Endothelial cell of umbilical vein (primary cell): Measurements from ENCODE around the gene TXNRD3.

Experiments used
- MYC ChIP-seq: IDR thresholded peaks from one replicate; pipeline ENCODE4 v1.6.1; 2011; ENCODE audit warnings: mild to moderate bottlenecking, low read depth, low read length
- POLR2A ChIP-seq: IDR thresholded peaks from 2 replicates; pipeline ENCODE4 v1.6.1; 2012; ENCODE audit warnings: low read depth, mild to moderate bottlenecking, control low read depth, low read length
- POLR2AphosphoS5 ChIP-seq: IDR thresholded peaks from 2 replicates; pipeline ENCODE4 v1.6.1; 2012; ENCODE audit warnings: low read depth, mild to moderate bottlenecking, control low read depth, low read length, moderate library complexity; ENCODE audit not compliant: insufficient read depth
- TF ChIP-seq, protein P1 (sequence below), 2 donors: IDR thresholded peaks; 1 replicate in 1 of 2; 2 replicates in 1 of 2; pipeline ENCODE4 v1.5.1; 2011; ENCODE audit warnings: low read length in 2 of 2, mild to moderate bottlenecking in 2 of 2, moderate library complexity in 2 of 2, control low read depth in 1 of 2, inconsistent platforms in 1 of 2, low read depth in 1 of 2; ENCODE audit not compliant: insufficient read depth in 1 of 2; ENCODE audit errors: extremely low read depth in 1 of 2
- TF ChIP-seq, protein P2 (sequence below): IDR thresholded peaks from 2 replicates; pipeline ENCODE4 v1.6.1; 2011; ENCODE audit not compliant: insufficient read depth, insufficient read length

DNA sequence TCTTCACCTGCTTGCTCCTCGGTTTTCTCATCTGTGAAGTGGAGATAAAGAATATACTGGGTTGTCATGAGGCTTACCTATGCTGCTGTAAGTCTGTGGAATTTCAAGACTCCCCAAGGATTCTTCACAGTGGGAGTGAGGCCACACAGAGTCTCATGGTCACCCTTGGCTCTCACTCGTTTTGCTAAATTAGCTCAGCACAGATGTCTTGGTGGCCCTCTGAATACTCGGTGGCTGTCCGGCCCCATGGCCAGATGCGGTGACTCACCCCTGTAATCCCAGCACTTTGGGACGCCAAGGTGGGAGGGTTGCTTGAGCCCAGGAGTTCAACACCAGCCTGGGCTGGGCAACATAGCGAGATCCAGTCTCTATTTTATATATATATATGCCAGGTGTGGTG is 44.1 kb upstream of the TXNRD3 start:
- TF ChIP-seq POLR2AphosphoS5 (no peak), POLR2A (no peak), MYC (no peak)
- TF ChIP-seq, protein P1, sequence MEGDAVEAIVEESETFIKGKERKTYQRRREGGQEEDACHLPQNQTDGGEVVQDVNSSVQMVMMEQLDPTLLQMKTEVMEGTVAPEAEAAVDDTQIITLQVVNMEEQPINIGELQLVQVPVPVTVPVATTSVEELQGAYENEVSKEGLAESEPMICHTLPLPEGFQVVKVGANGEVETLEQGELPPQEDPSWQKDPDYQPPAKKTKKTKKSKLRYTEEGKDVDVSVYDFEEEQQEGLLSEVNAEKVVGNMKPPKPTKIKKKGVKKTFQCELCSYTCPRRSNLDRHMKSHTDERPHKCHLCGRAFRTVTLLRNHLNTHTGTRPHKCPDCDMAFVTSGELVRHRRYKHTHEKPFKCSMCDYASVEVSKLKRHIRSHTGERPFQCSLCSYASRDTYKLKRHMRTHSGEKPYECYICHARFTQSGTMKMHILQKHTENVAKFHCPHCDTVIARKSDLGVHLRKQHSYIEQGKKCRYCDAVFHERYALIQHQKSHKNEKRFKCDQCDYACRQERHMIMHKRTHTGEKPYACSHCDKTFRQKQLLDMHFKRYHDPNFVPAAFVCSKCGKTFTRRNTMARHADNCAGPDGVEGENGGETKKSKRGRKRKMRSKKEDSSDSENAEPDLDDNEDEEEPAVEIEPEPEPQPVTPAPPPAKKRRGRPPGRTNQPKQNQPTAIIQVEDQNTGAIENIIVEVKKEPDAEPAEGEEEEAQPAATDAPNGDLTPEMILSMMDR (IDR thresholded peaks at IDR 0.05; ENCODE audit: extremely low read depth in 1 of 2, insufficient read depth in 1 of 2, low read depth in 1 of 2, low read length in 2 of 2) = no peak
- TF ChIP-seq, protein P2, sequence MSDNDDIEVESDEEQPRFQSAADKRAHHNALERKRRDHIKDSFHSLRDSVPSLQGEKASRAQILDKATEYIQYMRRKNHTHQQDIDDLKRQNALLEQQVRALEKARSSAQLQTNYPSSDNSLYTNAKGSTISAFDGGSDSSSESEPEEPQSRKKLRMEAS = no peak
